ENCODE measurements around the gene SMIM29. TPM values are rescaled to one million over a fixed set of nuclear protein-coding genes. Genes with fewer than 3 reads are reported as not detected.
"Not testable (repeated sequence)": the region's sequence is repeated elsewhere in the genome, so short reads cannot be mapped to it uniquely, and the experiment has no call there.

SMIM29 gene
- total RNA-seq, 1 experiment from 2014 or later: 25.8 TPM

GRCh38 chr6:34267746-34268145 is 18.9 kb upstream of the SMIM29 start:
- Histone ChIP-seq H4K20me1 (ENCODE audit: low read length) (no peaks in the 10 kb centered on the region), H3K79me2 (ENCODE audit: low read length) (no peaks in the 10 kb centered on the region), H3K9me2 (replicated peaks; ENCODE audit: low read length) (no peaks in the 10 kb centered on the region), H3K9me3 (ENCODE audit: low read length) (no peaks in the 10 kb centered on the region), H3K4me2 (ENCODE audit: low read length) (no peak overlapping the region), H3F3A (ENCODE audit: low read length, unreplicated experiment) (no peaks in the 10 kb centered on the region), H3K27ac (ENCODE audit: low read length) (no peak overlapping the region), H2AFZ (ENCODE audit: low read length) (no peak overlapping the region), H3K27me3 (ENCODE audit: low read length) (no peaks in the 10 kb centered on the region), H3K36me3 (ENCODE audit: low read depth, low read length) (no peaks in the 10 kb centered on the region), H3K9ac (ENCODE audit: low read length) (no peak overlapping the region), H3K4me3 (ENCODE audit: low read length) (no peak overlapping the region), H3K4me1 (ENCODE audit: insufficient read depth, low read length) (no peaks in the 10 kb centered on the region)
- intact Hi-C loops (cut with micrococcal nuclease): no loop called here
- DNase-seq: no peak
- no peak for TF ChIP-seq EZH2phosphoT487 (IDR thresholded peaks at IDR 0.05; ENCODE audit: borderline replicate concordance, low read length)
- TF ChIP-seq CTCF (conservative IDR thresholded peaks at IDR 0.05; ENCODE audit: low read depth, low read length): no peak
- TF ChIP-seq EZH2 (IDR thresholded peaks at IDR 0.05; ENCODE audit: low read length, unreplicated experiment): no peak
- no peak for ATAC-seq
- POLR2A ChIA-PET (ENCODE audit: unreplicated experiment): no interaction called here
- CTCF ChIA-PET: no interaction called here
- BruUV-seq (replicated peaks): no TSS peak

GRCh38 chr6:34263484-34263883 is 14.7 kb upstream of the SMIM29 start:
- ATAC-seq; CTCF ChIA-PET; intact Hi-C loops (cut with micrococcal nuclease): not testable (repeated sequence)

GRCh38 chr6:34260576-34261267 is 11.9 kb upstream of the SMIM29 start:
- Histone ChIP-seq H3K4me1 (ENCODE audit: insufficient read depth, low read length) (no peaks in the 10 kb centered on the region), H3K4me3 (ENCODE audit: low read length) (no peak overlapping the region), H4K20me1 (ENCODE audit: low read length) (no peaks in the 10 kb centered on the region), H3K9ac (ENCODE audit: low read length) (no peak overlapping the region), H2AFZ (ENCODE audit: low read length) (no peak overlapping the region), H3K9me2 (replicated peaks; ENCODE audit: low read length) (no peaks in the 10 kb centered on the region), H3K27me3 (ENCODE audit: low read length) (no peaks in the 10 kb centered on the region), H3K79me2 (ENCODE audit: low read length) (no peaks in the 10 kb centered on the region), H3K27ac (ENCODE audit: low read length) (no peak overlapping the region), H3F3A (ENCODE audit: low read length, unreplicated experiment) (no peaks in the 10 kb centered on the region), H3K9me3 (ENCODE audit: low read length) (no peaks in the 10 kb centered on the region), H3K4me2 (ENCODE audit: low read length) (no peak overlapping the region), H3K36me3 (ENCODE audit: low read depth, low read length) (no peaks in the 10 kb centered on the region)
- TF ChIP-seq EZH2 (IDR thresholded peaks at IDR 0.05; ENCODE audit: low read length, unreplicated experiment) (no peak), EZH2phosphoT487 (IDR thresholded peaks at IDR 0.05; ENCODE audit: borderline replicate concordance, low read length) (no peak), CTCF (conservative IDR thresholded peaks at IDR 0.05; ENCODE audit: low read depth, low read length) (no peak)
- DNase-seq (no peak), ATAC-seq (no peak)
- BruUV-seq (replicated peaks): no TSS peak
- intact Hi-C loops (cut with micrococcal nuclease): no loop called here
- ChIA-PET POLR2A (ENCODE audit: unreplicated experiment) (no interaction called here), CTCF (no interaction called here)

More at GRCh38 chr6:34263484-34263883, 14.7 kb upstream of the SMIM29 start:
- BruUV-seq (replicated peaks); H3K4me3 ChIP-seq (ENCODE audit: low read length); H3K9ac ChIP-seq (ENCODE audit: low read length); H4K20me1 ChIP-seq (ENCODE audit: low read length); H3K79me2 ChIP-seq (ENCODE audit: low read length); H3K9me2 ChIP-seq (replicated peaks; ENCODE audit: low read length); H3K27ac ChIP-seq (ENCODE audit: low read length); POLR2A ChIA-PET (ENCODE audit: unreplicated experiment); H3K27me3 ChIP-seq (ENCODE audit: low read length); H3F3A ChIP-seq (ENCODE audit: low read length, unreplicated experiment); DNase-seq; H3K4me2 ChIP-seq (ENCODE audit: low read length); H2AFZ ChIP-seq (ENCODE audit: low read length); H3K4me1 ChIP-seq (ENCODE audit: insufficient read depth, low read length); H3K36me3 ChIP-seq (ENCODE audit: low read depth, low read length); H3K9me3 ChIP-seq (ENCODE audit: low read length): not testable (repeated sequence)
